Measurements from ENCODE around the gene PRKAG3. TPM values are rescaled to one million over a fixed set of nuclear protein-coding genes. Genes with fewer than 3 reads are reported as not detected.

PRKAG3 gene
- polyA plus RNA-seq, 3 donors, result 0.04 to 0.11 TPM; not detected in 1

DNA sequence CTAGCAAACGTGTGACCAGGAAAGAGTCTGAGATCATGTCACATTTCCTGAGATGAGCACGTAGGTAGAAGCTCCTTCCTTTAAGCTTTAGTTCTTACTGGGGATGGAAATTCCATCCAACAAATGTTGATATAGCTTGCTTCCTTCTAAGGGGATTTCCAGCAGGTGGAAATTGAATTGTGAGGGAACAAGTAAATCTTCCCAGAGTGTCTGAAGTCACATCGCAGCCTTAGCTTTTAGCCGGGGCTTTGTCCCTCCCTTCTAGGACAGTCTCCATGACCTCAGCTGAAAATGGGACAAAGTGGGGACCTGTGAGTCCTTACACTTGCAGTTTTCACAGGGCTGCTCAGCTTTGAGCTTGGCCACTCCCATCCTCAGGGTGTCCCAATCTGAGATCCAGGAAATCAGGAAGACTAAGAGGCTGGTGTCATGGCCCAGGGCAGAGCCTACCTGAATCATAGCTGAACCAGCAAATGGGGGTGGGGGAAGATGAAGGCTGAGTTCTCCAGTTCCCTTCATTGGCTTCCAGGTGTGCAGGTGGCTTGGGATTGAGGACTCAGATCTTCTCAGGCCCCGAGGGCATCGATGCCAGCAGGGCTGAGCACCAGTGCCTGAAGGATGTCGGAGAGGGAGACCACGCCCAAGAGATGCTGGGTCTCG lies 8.3 kb downstream of the PRKAG3 start:
- DNase-seq (ENCODE audit: extremely low read depth in 1 of 11, low read depth in 9 of 11, low spot score in 4 of 11), result no peak

DNA sequence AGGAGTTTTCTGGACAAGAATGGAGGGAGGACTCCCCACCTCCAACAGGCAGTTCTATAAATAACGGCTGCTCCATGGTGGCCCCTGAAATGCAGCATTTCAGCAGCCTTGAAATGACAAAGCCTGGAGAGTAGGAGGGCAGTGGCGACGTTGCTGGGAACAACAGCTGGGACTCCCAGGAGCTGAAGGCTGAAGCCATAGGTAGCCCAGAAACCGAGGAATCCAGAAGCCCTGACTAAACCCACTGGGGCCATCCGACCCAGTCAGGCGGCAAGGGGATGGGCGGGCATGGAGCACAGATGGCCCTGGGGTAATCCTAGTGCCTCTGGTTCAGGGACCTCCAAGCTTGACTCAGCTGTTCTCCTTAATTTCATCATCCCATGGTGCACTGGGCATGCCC lies 9.0 kb downstream of the PRKAG3 start:
- DNase-seq (ENCODE audit: extremely low read depth in 1 of 11, low read depth in 9 of 11, low spot score in 4 of 11), result no peak

DNA sequence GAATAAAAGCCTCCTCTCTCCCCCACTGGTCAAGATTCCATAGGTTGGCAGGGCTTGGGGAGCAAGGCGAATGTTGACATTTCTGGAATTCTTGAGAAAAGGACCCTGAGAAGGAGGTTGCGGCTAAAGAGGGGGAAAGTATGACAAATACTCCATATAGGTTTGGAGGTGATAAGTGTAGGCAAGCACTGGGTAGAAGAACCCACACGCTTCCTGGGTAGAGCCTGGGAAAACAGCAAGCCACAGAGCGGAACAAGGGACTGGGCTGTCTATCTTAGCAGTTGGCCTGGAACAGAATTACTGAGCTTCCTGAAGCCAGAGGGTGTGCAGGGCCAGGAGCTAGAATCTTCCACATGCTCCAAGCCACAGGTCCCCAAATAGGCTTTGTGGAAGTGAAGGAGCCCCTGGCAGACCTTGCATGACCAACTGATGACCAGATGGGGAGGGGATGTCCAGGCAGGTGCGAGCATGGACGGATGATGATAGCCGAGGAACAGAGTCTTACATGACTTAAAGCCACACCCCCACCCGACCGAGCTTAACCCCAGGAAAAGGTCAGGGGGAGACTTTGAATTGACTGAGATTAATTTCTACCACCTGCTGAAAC lies 9.9 kb downstream of the PRKAG3 start:
- no peak for DNase-seq (ENCODE audit: extremely low read depth in 1 of 11, low read depth in 9 of 11, low spot score in 4 of 11)

DNA sequence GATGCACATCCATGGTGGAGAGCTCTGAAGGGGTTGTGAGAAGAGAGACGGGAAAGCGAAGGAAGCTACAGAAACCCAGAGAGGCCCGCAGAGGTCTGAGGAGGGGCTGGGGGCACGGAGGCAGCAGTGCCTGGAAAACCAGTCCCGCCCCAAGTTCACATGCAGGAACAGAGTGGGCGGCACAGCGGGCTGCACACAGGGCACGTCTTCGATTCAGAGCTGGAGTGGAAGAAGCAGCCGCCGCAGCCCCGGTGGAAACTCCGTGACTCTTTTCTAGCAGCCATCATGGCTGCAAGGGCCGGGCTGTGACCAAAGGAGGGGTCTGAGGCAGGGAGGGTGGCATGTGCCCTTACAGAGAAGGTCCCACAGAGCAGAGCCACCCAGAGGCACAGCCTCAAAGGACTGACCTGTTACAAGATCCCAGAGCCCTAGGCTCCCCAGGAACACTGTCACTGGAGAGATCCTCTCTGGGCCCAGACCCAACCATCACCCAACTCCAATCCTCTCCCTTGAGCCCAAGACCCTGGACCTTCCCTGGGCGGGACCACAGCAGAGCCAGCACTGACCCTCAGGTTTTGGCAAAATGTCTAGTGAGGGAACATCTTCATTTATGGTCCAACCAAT lies 10.7 kb downstream of the PRKAG3 start:
- DNase-seq (ENCODE audit: extremely low read depth in 1 of 11, low read depth in 9 of 11, low spot score in 4 of 11), result no peak

DNA sequence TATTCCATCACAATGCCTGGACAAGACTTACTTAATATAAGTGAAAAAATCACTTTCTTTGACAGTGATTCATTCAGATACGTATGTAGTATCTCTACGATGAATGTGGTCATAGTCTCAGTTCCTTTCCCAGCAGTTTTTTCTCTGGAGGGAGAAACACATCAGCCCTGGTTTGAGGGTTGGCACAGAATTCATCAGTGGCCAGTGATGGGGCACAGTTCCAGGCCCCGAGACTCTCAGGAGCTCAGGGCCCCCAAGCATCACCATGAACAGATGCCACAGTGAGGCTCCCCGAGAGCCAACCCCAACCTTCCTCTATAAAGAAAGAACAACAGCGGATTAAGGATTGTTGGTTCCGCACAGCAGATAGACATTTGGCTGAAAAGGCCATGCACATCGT lies 12.5 kb downstream of the PRKAG3 start:
- no peak for DNase-seq (ENCODE audit: extremely low read depth in 1 of 11, low read depth in 9 of 11, low spot score in 4 of 11)

DNA sequence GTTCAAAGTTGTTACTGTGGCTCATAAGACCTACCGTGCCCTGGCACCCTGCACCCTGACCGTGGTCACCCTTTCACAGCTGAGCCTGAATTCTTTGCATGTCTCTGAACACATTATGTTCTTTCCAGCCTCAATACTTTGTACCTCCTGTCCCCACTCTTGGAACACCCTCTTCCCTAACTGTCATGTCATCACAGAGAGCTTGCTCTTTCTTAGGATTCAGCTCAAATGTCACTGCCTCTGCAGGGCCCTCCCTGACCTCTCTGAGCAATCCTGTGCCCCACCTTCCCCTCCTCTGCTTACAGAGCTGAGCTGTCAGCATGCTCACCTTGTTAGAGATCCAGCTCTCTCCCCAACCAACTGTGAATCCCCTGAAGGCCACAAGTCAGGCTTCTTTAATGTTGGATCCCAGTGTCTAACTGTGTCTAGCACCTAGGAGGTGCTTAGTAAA lies 15.0 kb downstream of the PRKAG3 start:
- no peak for DNase-seq (ENCODE audit: extremely low read depth in 1 of 11, low read depth in 9 of 11, low spot score in 4 of 11)

DNA sequence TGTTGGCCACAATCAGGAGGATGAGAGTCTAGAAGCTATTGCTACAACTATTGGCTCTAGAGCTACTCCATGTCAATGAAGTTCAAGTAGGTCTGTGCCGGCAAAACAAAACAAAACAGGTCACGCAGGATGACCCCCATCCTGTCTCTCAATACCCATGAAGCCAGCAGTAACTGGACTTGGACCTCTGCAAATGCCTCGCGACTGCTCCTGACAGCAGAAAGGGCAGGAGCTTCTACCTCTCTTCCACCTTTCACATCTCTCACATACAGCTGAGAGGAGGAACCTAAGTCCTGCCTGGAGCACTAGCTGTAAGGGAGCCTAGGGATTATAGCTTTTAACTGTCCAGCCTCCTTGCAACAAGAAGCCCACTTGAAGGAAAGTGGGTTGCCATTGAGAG lies 16.0 kb downstream of the PRKAG3 start:
- no peak for DNase-seq (ENCODE audit: extremely low read depth in 1 of 11, low read depth in 9 of 11, low spot score in 4 of 11)

DNA sequence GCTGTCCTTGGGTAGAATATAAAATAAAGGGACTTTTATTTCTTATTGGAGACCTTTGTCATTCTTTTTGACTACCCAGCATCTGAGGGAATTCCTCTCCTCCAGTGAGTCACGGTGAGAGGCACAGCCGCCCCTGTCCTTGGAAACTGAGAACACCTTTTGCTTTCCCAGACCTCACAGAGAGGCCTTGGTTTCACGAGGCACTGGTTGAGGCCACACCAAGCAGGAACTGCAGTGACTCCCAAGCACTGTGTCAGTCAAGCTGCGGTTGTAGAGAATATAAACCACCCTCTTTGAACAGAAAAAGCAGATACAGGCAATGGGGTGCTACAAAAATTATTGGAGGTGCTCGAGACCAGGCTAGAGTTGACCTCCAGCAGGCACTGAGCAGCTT lies 16.4 kb downstream of the PRKAG3 start:
- DNase-seq (ENCODE audit: extremely low read depth in 1 of 11, low read depth in 9 of 11, low spot score in 4 of 11), result no peak

DNA sequence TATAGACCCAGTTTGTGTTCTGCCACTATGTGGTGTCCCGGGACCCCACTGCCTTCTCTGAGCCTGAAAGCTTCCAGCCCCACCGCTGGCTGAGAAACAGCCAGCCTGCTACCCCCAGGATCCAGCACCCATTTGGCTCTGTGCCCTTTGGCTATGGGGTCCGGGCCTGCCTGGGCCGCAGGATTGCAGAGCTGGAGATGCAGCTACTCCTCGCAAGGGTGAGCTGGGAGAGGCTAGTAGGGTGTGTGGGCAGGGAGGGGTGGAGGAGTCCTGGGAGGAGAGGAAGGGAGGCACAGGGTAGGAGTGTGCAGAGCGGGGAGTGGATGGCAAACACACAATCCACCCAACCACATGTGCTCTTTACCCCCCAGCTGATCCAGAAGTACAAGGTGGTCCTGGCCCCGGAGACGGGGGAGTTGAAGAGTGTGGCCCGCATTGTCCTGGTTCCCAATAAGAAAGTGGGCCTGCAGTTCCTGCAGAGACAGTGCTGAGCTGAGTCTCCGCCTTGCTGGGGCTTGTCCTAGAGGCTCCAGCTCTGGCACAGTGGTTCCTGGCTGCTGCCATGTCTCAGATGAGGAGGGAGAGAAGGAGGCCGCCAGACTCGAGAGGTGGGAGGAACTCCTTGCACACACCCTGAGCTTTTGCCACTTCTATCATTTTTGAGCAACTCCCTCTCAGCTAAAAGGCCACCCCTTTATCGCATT lies 16.9 kb downstream of the PRKAG3 start:
- DNase-seq (ENCODE audit: extremely low read depth in 1 of 11, low read depth in 9 of 11, low spot score in 4 of 11), result no peak

DNA sequence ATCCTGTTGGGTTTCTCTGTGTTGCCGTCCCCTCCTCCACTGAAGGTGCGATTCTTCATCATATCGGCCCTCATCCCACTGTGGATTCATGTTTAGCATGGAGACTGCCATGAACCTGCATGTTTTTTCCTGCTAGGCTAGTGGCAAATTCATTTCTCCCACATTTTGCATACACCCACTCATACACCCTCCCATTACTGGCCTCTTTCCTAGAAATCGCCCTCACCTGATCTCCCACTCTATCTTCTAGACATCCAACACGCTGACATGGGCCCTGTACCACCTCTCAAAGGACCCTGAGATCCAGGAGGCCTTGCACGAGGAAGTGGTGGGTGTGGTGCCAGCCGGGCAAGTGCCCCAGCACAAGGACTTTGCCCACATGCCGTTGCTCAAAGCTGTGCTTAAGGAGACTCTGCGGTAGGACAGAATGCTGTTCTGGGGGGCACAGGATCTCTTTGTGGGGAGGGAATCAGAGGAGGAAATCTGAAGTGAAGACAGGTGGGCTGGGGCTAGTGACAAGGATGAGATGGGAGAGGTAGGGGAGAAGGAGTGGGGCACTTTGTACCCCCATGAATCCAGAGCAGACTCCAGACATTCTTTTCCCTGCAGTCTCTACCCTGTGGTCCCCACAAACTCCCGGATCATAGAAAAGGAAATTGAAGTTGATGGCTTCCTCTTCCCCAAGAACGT lies 17.7 kb downstream of the PRKAG3 start:
- DNase-seq (ENCODE audit: extremely low read depth in 1 of 11, low read depth in 9 of 11, low spot score in 4 of 11), result no peak

DNA sequence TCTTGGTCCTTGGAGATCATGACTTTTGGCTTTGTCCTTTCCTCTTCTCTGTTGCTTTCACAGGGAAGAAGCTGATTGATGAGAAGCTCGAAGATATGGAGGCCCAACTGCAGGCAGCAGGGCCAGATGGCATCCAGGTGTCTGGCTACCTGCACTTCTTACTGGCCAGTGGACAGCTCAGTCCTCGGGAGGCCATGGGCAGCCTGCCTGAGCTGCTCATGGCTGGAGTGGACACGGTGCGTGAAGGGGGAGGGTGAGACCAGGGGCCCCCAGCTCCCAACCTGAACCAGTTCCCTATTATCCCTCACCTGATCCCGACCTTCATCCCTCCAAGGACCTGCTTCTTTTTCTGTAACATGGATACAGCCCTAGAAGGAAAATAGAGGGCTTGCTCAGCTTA lies 18.7 kb downstream of the PRKAG3 start:
- no peak for DNase-seq (ENCODE audit: extremely low read depth in 1 of 11, low read depth in 9 of 11, low spot score in 4 of 11)

DNA sequence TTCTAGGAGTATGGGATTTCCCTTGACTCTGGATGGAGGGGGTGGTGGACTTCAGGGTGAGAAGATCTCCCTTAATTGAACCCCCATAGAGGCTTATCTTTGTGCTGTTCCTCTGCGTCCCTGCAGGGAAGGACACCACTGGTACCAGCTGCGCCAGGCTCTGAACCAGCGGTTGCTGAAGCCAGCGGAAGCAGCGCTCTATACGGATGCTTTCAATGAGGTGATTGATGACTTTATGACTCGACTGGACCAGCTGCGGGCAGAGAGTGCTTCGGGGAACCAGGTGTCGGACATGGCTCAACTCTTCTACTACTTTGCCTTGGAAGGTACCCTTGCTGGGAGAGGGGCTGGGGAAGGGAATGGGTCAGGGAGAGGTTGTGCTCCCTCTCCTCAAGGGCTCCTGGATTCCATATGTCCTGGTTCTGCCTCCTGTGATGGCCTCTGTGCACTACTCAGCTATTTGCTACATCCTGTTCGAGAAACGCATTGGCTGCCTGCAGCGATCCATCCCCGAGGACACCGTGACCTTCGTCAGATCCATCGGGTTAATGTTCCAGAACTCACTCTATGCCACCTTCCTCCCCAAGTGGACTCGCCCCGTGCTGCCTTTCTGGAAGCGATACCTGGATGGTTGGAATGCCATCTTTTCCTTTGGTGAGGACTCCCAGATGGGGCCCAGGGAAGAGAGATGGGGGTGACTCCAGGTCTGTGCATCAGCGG lies 19.3 kb downstream of the PRKAG3 start:
- DNase-seq (ENCODE audit: extremely low read depth in 1 of 11, low read depth in 9 of 11, low spot score in 4 of 11), result no peak

DNA sequence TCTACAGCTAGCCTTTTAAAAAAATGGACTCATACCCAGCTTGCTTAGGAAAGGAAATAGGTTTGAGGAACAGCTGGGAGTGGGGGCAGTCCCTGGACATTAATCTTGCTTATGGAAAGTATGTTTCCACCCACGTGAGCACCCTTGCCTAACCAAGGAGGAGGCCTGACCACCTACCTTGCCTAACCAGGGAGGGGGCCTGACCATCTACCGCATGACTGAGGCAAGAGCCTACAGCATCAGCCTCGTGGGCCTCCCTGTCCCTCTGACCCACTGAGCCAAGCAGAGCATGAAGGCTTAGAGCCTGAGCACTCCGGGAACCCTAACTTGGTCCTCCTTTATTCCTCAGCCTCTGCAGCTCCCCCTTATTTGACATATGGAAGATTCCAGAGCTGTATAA lies 20.2 kb downstream of the PRKAG3 start:
- no peak for DNase-seq (ENCODE audit: extremely low read depth in 1 of 11, low read depth in 9 of 11, low spot score in 4 of 11)

DNA sequence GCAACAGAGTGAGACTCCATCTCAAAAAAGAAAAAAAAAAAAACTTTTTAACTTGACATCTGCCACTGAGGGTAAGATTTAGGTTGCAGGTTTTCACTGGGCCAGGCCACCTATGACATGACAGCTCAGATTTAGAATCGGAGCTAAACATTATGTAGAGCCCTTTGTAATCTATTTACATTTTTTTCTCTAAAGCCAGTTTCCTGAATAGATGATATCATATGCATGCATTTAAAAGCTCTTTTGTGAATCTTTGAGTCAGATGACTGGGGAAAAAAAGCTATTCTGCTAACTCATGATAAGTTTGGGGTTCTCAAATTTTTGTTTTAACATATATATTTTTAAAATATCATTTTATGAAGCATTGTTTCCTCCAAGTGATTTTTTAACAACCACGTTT lies 21.3 kb downstream of the PRKAG3 start:
- no peak for DNase-seq (ENCODE audit: extremely low read depth in 1 of 11, low read depth in 9 of 11, low spot score in 4 of 11)

DNA sequence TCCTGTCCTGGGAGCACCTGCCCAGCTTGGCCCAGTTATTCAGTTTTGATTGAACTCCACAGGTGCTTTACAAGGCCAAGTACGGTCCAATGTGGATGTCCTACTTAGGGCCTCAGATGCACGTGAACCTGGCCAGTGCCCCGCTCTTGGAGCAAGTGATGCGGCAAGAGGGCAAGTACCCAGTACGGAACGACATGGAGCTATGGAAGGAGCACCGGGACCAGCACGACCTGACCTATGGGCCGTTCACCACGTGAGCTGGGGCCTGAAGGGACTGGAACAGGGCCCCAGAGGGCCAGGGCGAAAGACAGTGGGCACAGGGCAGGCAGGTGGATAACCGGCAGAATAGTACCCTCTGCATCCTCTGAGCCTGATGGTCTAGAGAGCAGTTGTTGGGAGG lies 22.1 kb downstream of the PRKAG3 start:
- no peak for DNase-seq (ENCODE audit: extremely low read depth in 1 of 11, low read depth in 9 of 11, low spot score in 4 of 11)

DNA sequence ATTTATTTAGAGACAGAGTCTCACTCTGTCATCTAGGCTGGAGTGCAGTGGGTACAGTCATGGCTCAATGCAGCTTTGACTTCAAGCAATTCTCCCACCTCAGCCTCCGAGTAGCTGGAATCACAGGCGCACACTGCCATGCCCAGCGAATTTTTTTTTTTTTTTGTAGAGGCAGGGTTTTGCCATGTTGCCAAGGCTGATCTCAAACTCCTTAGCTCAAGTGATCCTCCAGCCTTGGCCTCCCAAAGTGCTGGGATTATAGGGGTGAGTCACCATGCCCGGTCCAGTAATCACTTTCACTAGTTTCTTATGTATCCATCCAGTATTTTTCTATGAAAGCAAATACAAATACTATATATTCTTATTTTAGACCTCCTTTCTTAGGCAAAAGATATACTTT lies 24.0 kb downstream of the PRKAG3 start:
- DNase-seq (ENCODE audit: extremely low read depth in 1 of 11, low read depth in 9 of 11, low spot score in 4 of 11), result no peak

DNA sequence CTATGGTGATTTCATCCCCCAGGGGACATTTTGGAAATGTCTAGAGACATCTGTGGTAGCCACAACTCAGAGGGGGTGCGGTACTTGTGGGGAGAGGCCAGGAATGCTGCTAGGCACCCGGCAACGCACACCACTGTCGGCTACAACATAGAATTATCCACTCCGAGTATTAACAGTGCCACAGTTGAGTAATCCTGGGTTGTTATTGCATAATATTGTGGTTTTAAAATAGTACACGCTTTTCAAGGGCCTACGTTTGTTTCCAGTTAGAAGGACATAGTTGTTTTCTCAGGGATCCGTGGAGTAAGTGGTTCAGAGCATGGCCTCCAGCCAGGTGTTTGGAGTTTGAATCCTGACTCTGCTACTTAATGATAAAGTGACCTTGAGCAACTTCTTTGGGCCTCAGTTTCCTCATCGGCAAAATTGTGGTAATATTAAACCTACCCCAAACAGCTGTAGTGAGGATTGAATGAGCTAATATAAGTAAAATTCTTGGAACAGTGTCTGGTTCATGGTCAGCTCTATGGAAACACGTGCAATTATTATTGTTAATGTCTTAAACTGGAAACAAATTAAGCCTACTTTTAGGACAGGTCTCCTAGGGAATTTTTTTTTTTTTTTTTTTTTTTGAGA lies 25.1 kb downstream of the PRKAG3 start:
- DNase-seq (ENCODE audit: extremely low read depth in 1 of 11, low read depth in 9 of 11, low spot score in 4 of 11), result no peak

DNA sequence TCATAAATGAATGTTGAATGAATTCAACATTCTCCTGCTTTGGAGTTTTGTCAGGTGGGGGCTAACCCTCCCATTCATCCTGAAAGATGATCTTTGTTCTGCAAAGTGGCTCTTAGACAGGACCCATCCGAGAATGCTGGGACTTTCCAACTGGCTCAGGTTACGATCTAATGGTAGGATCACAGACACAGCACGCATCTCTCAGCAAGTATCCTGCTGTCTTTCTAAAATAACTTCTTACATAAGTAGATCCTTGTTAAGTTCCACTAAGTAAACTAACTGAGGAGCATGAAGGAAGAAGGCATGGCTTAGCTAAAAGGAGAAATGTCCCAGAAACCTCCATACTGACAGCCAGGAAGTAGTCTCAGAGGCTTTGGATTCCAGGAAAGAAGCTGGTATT lies 26.0 kb downstream of the PRKAG3 start:
- no peak for DNase-seq (ENCODE audit: extremely low read depth in 1 of 11, low read depth in 9 of 11, low spot score in 4 of 11)

DNA sequence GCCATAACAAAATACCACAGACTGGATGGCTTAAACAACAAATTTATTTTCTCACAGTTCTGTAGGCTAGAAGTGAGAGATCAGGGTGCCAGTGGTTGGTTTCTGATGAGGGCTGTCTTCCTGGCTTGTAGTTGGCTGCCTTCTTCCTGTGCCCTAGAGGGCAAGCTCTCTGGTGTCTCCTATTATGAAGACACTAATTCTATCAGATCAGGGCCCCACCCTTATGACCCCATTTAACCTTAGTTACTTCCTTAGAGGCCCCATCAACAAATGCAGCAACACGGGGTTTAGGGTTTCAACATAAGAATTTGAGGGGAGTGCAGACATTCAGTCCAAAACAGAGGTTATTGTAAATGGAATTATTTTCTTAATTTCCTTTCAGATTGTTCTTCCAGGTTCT lies 26.8 kb downstream of the PRKAG3 start:
- no peak for DNase-seq (ENCODE audit: extremely low read depth in 1 of 11, low read depth in 9 of 11, low spot score in 4 of 11)

Measured in renal cortex interstitium (tissue), 11 donors.